GM21528 (cell line): ENCODE measurements around the gene SLC27A5.
A peak's percentile ranks its signal among the peaks of the same experiment; 100 is the strongest.
"Not testable (repeated sequence)": the region's sequence is repeated elsewhere in the genome, so short reads cannot be mapped to it uniquely, and the experiment has no call there.

Experiments used
- ATAC-seq: cut with Tn5 transposase; IDR thresholded peaks from one replicate; pipeline ENCODE4 v1.9.1; 2021; ENCODE audit warnings: mild to moderate bottlenecking, moderate library complexity; ENCODE audit not compliant: unreplicated experiment, low FRiP score

The SLC27A5 gene

GRCh38 chr19:58531034-58531840, 19.4 kb upstream of the SLC27A5 start:
- no peak for ATAC-seq

GRCh38 chr19:58529405-58529804, 17.6 kb upstream of the SLC27A5 start:
- no peak for ATAC-seq

GRCh38 chr19:58522709-58523108, 10.9 kb upstream of the SLC27A5 start:
- no peak for ATAC-seq

GRCh38 chr19:58521651-58522050, 9.9 kb upstream of the SLC27A5 start:
- ATAC-seq: no peak

GRCh38 chr19:58520257-58520599, 8.4 kb upstream of the SLC27A5 start:
- no peak for ATAC-seq

GRCh38 chr19:58519355-58520256, 7.8 kb upstream of the SLC27A5 start, which contains the start of gene ZBTB45:
Gene ZBTB45 (minus strand): TSS chr19:58519810. CDS start chr19:58517673, 2,137 bp downstream.
- ATAC-seq: peak; percentile 81

- ATAC-seq: peak; percentile 27
These were observed 7.2 kb upstream of the SLC27A5 start for GRCh38 chr19:58519087-58519354.

- ATAC-seq: no peak
These were observed 6.7 kb upstream of the SLC27A5 start for GRCh38 chr19:58518256-58519086.

- no peak for ATAC-seq
These were observed 5.4 kb upstream of the SLC27A5 start for GRCh38 chr19:58516964-58517833.

- no peak for ATAC-seq
These were observed 4.5 kb upstream of the SLC27A5 start for GRCh38 chr19:58516246-58516836.

GRCh38 chr19:58515259-58515658, 3.5 kb upstream of the SLC27A5 start:
- no peak for ATAC-seq

GRCh38 chr19:58514564-58515022, 2.8 kb upstream of the SLC27A5 start:
- no peak for ATAC-seq

- ATAC-seq: no peak
These were observed 2.1 kb upstream of the SLC27A5 start for GRCh38 chr19:58513694-58514563.

- ATAC-seq: no peak
These were observed 1.5 kb upstream of the SLC27A5 start for GRCh38 chr19:58513213-58513693.

GRCh38 chr19:58510084-58510862, 1.5 kb downstream of the SLC27A5 start:
- ATAC-seq: no peak

GRCh38 chr19:58509731-58510083, 2.1 kb downstream of the SLC27A5 start:
- ATAC-seq: no peak

- ATAC-seq: not testable (repeated sequence)
These were observed 4.1 kb downstream of the SLC27A5 start for GRCh38 chr19:58507602-58508223.
